B cell (primary cell): ENCODE data around the gene CHRM4. TPM values are rescaled to one million over a fixed set of nuclear protein-coding genes. Genes with fewer than 3 reads are reported as not detected.

Experiments
- ATAC-seq: fragments of 200-7000 bp; cut with Tn5 transposase; one replicate; pipeline ENCODE4 v1.10.0; 2021; ENCODE audit warnings: low read depth, mild to moderate bottlenecking, moderate number of reproducible peaks, moderate library complexity
- CTCF ChIA-PET: fragments of 350-600 bp; sonication (Branson Sonifier 250); formaldehyde crosslinking; loops from one replicate; lab custom pipeline; 2021; ENCODE audit warnings: antibody characterized with exemption, inconsistent platforms; lab: Charles Lee
- POLR2A ChIA-PET: fragments of 350-600 bp; sonication (Branson Sonifier 250); formaldehyde crosslinking; loops from one replicate; lab custom pipeline; 2021; ENCODE audit warnings: antibody characterized with exemption; lab: Charles Lee
- DNase-seq: peaks from one replicate; pipeline ENCODE4 v3.0.0; 2013
- H2AFZ ChIP-seq: 2 replicates; pipeline ENCODE4 v1.6.1; 2012; ENCODE audit warnings: mild to moderate bottlenecking, low read depth, low read length; ENCODE audit not compliant: insufficient read depth, poor library complexity, severe bottlenecking
- H3K27ac ChIP-seq, 2 donors: 1 replicate in 1 of 2; 2 replicates in 1 of 2; pipeline ENCODE4 v1.5.1; 2012 to 2013; ENCODE audit warnings: low read length in 2 of 2, mild to moderate bottlenecking in 2 of 2, moderate library complexity in 1 of 2
- H3K27me3 ChIP-seq, 4 experiments: fragments of 200-600 bp in 1 of 4; sonication (generic) in 1 of 4; replicated peaks in 1 of 4; 1 replicate in 2 of 4; 2 replicates in 2 of 4; pipeline versions ENCODE4 v1.6.1 to v1.7.0; 2013 to 2016; ENCODE audit warnings: low read length in 3 of 4, mild to moderate bottlenecking in 2 of 4, mixed read lengths in 1 of 4, moderate library complexity in 1 of 4; ENCODE audit not compliant: insufficient read depth in 4 of 4, control insufficient read depth in 3 of 4; ENCODE audit errors: control extremely low read depth in 1 of 4
- H3K36me3 ChIP-seq, 2 experiments: replicated peaks in 1 of 2; 1 replicate in 1 of 2; 2 replicates in 1 of 2; pipeline versions ENCODE4 v1.6.1 to v1.7.1; 2013; ENCODE audit warnings: low read length in 1 of 2; ENCODE audit not compliant: insufficient read depth in 2 of 2, control insufficient read depth in 1 of 2; ENCODE audit errors: control extremely low read depth in 1 of 2, extremely low read depth in 1 of 2
- H3K4me1 ChIP-seq, 2 donors: fragments of 200-600 bp in 1 of 2; sonication (generic) in 1 of 2; 1 replicate in 1 of 2; 2 replicates in 1 of 2; pipeline versions ENCODE4 v1.5.1 to v1.6.1; 2013 to 2017; ENCODE audit warnings: low read length in 2 of 2; ENCODE audit not compliant: control insufficient read depth in 2 of 2, insufficient read depth in 2 of 2
- H3K4me2 ChIP-seq: replicated peaks from 2 replicates; pipeline ENCODE3; 2012; ENCODE audit warnings: mild to moderate bottlenecking, low read depth, low read length; ENCODE audit not compliant: poor library complexity, severe bottlenecking
- H3K4me3 ChIP-seq, 5 experiments: fragments of 200-600 bp in 1 of 5; sonication (generic) in 1 of 5; 1 replicate in 3 of 5; 2 replicates in 2 of 5; pipeline versions ENCODE4 v1.5.1 to v1.7.0; 2011 to 2016; ENCODE audit warnings: low read length in 4 of 5, mild to moderate bottlenecking in 4 of 5, low read depth in 2 of 5, control low read depth in 1 of 5, moderate library complexity in 1 of 5; ENCODE audit not compliant: insufficient read depth in 1 of 5; ENCODE audit errors: control extremely low read depth in 1 of 5, extremely low read depth in 1 of 5
- H3K79me2 ChIP-seq: fragments of 200-600 bp; sonication (generic); one replicate; pipeline ENCODE4 v1.6.0; 2016; ENCODE audit warnings: low read length; ENCODE audit not compliant: control insufficient read depth, insufficient read depth
- H3K9ac ChIP-seq: fragments of 200-600 bp; sonication (generic); 2 replicates; pipeline ENCODE4 v1.6.1; 2017; ENCODE audit warnings: mild to moderate bottlenecking, low read length, moderate library complexity
- H3K9me3 ChIP-seq, 3 donors: one replicate each; pipeline versions ENCODE4 v1.6.1 to v1.7.1; 2013; ENCODE audit warnings: low read length in 2 of 3; ENCODE audit not compliant: control insufficient read depth in 2 of 3, insufficient read depth in 1 of 3; ENCODE audit errors: control extremely low read depth in 1 of 3
- H4K20me1 ChIP-seq: 2 replicates; pipeline ENCODE4 v1.6.0; 2012; ENCODE audit warnings: mild to moderate bottlenecking, low read length; ENCODE audit not compliant: insufficient read depth, control insufficient read depth, poor library complexity, severe bottlenecking
- H3K27ac Mint-ChIP-seq: one replicate; pipeline ENCODE4 v1.8.0; 2021; ENCODE audit warnings: mixed read lengths
- H3K27me3 Mint-ChIP-seq: one replicate; pipeline ENCODE4 v1.8.0; 2021; ENCODE audit warnings: mixed read lengths
- H3K4me1 Mint-ChIP-seq: one replicate; pipeline ENCODE4 v1.8.0; 2021; ENCODE audit warnings: mixed read lengths
- H3K4me3 Mint-ChIP-seq: one replicate; pipeline ENCODE4 v1.8.0; 2021; ENCODE audit warnings: mixed read lengths
- H3K9me3 Mint-ChIP-seq: one replicate; pipeline ENCODE4 v1.8.0; 2022; ENCODE audit warnings: mixed read lengths; ENCODE audit not compliant: insufficient read depth
- EZH2 ChIP-seq: IDR thresholded peaks from 2 replicates; pipeline ENCODE4 v1.6.1; 2012; ENCODE audit warnings: borderline replicate concordance, low read depth, mild to moderate bottlenecking, moderate library complexity, low read length; ENCODE audit not compliant: insufficient read depth, poor library complexity, severe bottlenecking
- WGBS: methylation state at CpG from one replicate; pipeline ENCODE4 v1.1.5; 2013; ENCODE audit warnings: missing lambda C conversion rate; ENCODE audit not compliant: insufficient coverage; 5-methylcytosine and 5-hydroxymethylcytosine counted together
- intact Hi-C: fragments of 100-400 bp; cut with micrococcal nuclease; formaldehyde crosslinking; loops from one replicate; pipeline ENCODE4 v1.10.0; 2022
- polyA plus RNA-seq: library from polyadenylated mRNA; depleted of rRNA; stranded (reverse); fragments of >200 nt; gene quantifications from 2 replicates; pipeline ENCODE4 v1.2.3, GENCODE V29; 2012
- total RNA-seq, 2 donors: library from RNA; stranded (reverse); fragments of 120-200 nt in 1 of 2; gene quantifications; 1 replicate in 1 of 2; 2 replicates in 1 of 2; pipeline versions ENCODE4 v1.2.3 to v1.2.4, GENCODE V29; 2013 to 2022
- TF ChIP-seq, protein P1 (sequence below): fragments of 200-600 bp; IDR thresholded peaks from one replicate; pipeline ENCODE4 v1.8.0; 2022; ENCODE audit warnings: antibody characterized with exemption, mild to moderate bottlenecking

CHRM4 gene
- total and polyA plus RNA-seq, 2 donors (not counting 1 experiment from before 2014, with no cell fraction given) = 0.49 to 1.4 TPM

DNA sequence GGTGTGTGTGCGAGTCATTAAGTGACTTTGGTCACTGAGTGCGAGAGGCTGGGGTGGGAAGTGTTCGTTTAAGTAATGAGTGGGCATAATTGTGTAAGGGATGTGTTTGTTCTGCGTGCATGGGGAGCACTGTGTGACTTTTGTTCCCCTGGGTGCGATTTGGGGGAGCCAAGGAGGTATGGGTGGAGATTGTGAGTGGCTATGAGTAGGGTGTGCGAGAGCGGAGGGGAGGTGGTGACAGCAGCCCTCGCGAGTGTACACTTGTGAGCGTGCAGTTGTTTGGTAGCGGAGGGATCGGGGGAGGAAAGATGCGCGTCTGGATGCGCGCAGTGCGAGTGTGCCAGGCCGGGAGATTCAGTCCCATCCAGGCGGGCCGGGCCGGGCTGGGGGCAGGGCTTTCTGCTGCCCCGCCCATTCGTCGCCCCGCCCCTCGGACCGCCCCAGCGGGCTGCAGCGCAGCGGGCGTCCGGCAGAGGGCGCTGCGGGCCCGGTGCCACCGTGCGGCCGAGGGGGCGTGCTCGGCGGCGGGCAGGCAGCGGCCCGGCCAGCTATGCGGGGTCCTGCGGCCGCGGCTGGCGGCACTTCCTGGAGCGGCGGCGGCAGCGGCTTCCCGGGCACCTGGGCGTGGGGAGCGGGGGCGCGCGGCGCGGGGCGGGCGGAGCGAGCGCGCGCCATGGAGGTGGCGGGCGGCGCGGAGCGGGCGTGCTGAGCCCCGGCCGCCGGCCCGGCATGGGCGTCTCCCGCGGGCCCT lies 44.5 kb downstream of the CHRM4 start, which contains the start of gene DGKZ:
Gene DGKZ (plus strand): TSS at position 578 of the 751 bp plus-strand sequence. CDS start 197 bp downstream, outside the sequence.
- POLR2A ChIA-PET = no interaction called here
- H3K4me3 Mint-ChIP-seq = peak within 1 kb of the TSS; percentile 91
- H2AFZ ChIP-seq = peak within 1 kb of the TSS; percentile 82

More for the DNA sequence above, 44.5 kb downstream of the CHRM4 start, which contains the start of gene DGKZ:
- Histone ChIP-seq H3K79me2 (peaks cover 55% of the 10 kb centered on the region), H3K27ac (peak within 1 kb of the TSS in 1 of 2 donors; percentile 64), H3K4me2 (peak within 1 kb of the TSS; percentile 97), H3K27me3 (peaks cover 0 to 5% (median 0%) of the 10 kb centered on the region in 4 experiments), H4K20me1 (peaks cover 36% of the 10 kb centered on the region), H3K4me3 (peak within 1 kb of the TSS; percentile 58 to 88 (median 78)), H3K36me3 (no peaks in the 10 kb centered on the region), H3K9me3 (no peaks in the 10 kb centered on the region), H3K9ac (peak within 1 kb of the TSS; percentile 82), H3K4me1 (peaks cover 38 to 46% of the 10 kb centered on the region in 2 donors)
- H3K9me3 Mint-ChIP-seq = no peaks in the 10 kb centered on the region
- CTCF ChIA-PET = interaction anchor here (0.6 to 2.4 kb wide), 5 partner anchors 13 to 104 kb away, joined by 3 to 10 read pairs (median 5); no protein-coding TSS in a partner anchor
- peaks cover 53% of the 10 kb centered on the region for H3K4me1 Mint-ChIP-seq
- ATAC-seq (peak; percentile 94), DNase-seq (peak; percentile 96)
- intact Hi-C loops = loop anchor here (1.0 to 5.0 kb wide), 6 partner anchors 20 to 542 kb away; partner anchors contain the start of genes ATG13, HARBI1, MDK and PEX16
- H3K27ac Mint-ChIP-seq = peak within 1 kb of the TSS; percentile 83
- H3K27me3 Mint-ChIP-seq = no peaks in the 10 kb centered on the region
- WGBS = 5% methylated on average over 80 of the region's 80 CpGs
- TF ChIP-seq, protein P1, sequence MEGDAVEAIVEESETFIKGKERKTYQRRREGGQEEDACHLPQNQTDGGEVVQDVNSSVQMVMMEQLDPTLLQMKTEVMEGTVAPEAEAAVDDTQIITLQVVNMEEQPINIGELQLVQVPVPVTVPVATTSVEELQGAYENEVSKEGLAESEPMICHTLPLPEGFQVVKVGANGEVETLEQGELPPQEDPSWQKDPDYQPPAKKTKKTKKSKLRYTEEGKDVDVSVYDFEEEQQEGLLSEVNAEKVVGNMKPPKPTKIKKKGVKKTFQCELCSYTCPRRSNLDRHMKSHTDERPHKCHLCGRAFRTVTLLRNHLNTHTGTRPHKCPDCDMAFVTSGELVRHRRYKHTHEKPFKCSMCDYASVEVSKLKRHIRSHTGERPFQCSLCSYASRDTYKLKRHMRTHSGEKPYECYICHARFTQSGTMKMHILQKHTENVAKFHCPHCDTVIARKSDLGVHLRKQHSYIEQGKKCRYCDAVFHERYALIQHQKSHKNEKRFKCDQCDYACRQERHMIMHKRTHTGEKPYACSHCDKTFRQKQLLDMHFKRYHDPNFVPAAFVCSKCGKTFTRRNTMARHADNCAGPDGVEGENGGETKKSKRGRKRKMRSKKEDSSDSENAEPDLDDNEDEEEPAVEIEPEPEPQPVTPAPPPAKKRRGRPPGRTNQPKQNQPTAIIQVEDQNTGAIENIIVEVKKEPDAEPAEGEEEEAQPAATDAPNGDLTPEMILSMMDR = peak; percentile 73
- TF ChIP-seq EZH2 = no peak
